Measurements from ENCODE around the gene ZFYVE28. TPM values are rescaled to one million over a fixed set of nuclear protein-coding genes. Genes with fewer than 3 reads are reported as not detected.

The ZFYVE28 gene
- total RNA-seq, 1 donor from 2014 or later: 16.6 TPM

DNA sequence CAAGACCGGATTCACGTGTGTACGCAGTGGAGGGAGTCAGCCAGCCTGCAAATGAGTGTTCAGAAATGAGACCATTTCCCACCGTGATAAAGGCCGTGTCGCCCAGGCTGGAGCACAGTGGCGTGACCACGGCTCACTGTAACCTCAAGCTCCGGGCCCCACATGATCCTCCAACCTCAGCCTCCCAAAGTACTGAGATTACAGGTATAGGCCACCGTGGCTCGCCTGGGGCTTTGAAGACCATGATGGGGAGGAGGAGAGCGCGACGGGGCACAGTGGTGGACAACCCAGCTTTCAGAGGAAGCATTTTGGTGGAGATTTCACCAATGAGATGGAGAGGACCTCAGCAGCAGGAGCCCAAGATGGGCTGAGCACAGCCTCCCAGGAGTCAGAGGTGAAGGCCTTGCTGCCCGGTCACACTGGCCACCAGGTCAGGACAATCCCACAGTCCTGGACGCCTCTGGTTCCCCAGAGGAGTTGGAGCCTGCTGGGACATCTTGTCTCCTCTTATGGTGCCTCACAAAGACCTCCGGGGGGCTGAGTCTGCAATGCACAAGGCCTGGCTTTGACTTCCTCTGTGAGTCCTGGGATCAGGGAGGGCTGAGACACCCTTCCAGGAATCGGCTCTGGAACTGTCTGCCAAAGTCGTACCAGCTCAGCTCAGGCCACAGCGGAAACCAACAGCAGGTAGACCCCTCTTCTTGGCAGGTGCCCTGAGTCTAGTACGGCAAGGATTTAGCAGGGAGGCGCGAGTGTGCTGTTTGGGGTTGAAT, 134.1 kb downstream of the ZFYVE28 start:
- no peaks in the 10 kb centered on the region for H3K9me3 ChIP-seq
- ATAC-seq: no peak
- no peak overlapping the region for H3K27ac ChIP-seq
- H3K27me3 ChIP-seq: no peaks in the 10 kb centered on the region
- no peaks in the 10 kb centered on the region for H3K4me1 ChIP-seq
- no peak for TF ChIP-seq CTCF (IDR thresholded peaks at IDR 0.05)
- no peaks in the 10 kb centered on the region for H3K36me3 ChIP-seq
- intact Hi-C loops (cut with DNase I): no loop called here
- peak; percentile 44 for DNase-seq
- no peak overlapping the region for H3K4me3 ChIP-seq

GRCh38 chr4:2283199-2283711, 135.2 kb downstream of the ZFYVE28 start:
- no peak overlapping the region for H3K27ac ChIP-seq
- intact Hi-C loops (cut with DNase I): no loop called here
- no peaks in the 10 kb centered on the region for H3K9me3 ChIP-seq
- H3K27me3 ChIP-seq: no peaks in the 10 kb centered on the region
- no peaks in the 10 kb centered on the region for H3K36me3 ChIP-seq
- ATAC-seq (no peak), DNase-seq (no peak)
- no peaks in the 10 kb centered on the region for H3K4me1 ChIP-seq
- H3K4me3 ChIP-seq: no peak overlapping the region
- no peak for TF ChIP-seq CTCF (IDR thresholded peaks at IDR 0.05)

- ATAC-seq: peak; percentile 55
- intact Hi-C loops (cut with DNase I): no loop called here
- TF ChIP-seq CTCF (IDR thresholded peaks at IDR 0.05): no peak
- Histone ChIP-seq H3K27me3 (no peaks in the 10 kb centered on the region), H3K36me3 (no peaks in the 10 kb centered on the region), H3K9me3 (no peaks in the 10 kb centered on the region), H3K4me3 (no peak overlapping the region), H3K4me1 (no peaks in the 10 kb centered on the region), H3K27ac (no peak overlapping the region)
- no peak for DNase-seq
Measured at GRCh38 chr4:2281575-2282343, 136.7 kb downstream of the ZFYVE28 start.

DNA sequence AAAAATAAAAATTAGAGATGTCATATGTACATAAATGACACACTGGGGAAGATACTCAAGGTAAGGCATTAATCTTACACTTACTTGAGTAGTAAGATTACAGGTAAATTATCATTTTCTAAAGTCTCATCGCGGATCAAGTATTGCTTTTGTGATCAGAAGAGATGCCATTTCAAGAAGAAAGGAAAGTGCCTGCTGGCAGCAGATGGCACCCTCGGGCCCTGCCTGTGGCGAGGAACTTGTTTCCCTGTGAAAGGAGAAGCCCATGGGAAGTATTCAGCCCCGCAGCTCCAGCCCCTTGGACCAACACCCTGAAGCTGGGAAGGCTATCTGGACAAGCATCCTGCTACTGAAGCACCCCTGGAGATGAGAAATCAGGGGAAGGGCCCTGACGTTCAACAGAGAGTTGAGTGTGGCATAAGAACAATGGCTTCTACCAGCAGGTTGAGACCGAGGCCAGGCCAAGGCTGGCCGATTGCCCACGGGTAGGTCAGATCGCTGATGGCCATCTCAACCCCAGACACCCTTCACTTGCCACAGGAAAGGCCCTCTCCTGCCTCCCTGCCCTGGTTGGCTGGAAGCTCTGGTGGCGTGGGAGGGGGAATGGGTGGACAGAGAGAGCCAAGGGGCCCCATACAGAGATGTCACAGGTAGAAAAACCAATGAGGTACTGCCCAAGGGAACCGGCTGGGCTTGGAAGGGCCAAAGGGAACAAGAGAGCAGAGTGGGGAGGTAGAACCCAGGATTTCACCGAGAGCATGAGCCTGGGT, 137.7 kb downstream of the ZFYVE28 start:
- Histone ChIP-seq H3K27ac (no peak overlapping the region), H3K27me3 (no peaks in the 10 kb centered on the region), H3K36me3 (no peaks in the 10 kb centered on the region), H3K4me3 (no peak overlapping the region), H3K4me1 (no peaks in the 10 kb centered on the region), H3K9me3 (no peaks in the 10 kb centered on the region)
- no peak for TF ChIP-seq CTCF (IDR thresholded peaks at IDR 0.05)
- intact Hi-C loops (cut with DNase I): no loop called here
- DNase-seq (no peak), ATAC-seq (no peak)

DNA sequence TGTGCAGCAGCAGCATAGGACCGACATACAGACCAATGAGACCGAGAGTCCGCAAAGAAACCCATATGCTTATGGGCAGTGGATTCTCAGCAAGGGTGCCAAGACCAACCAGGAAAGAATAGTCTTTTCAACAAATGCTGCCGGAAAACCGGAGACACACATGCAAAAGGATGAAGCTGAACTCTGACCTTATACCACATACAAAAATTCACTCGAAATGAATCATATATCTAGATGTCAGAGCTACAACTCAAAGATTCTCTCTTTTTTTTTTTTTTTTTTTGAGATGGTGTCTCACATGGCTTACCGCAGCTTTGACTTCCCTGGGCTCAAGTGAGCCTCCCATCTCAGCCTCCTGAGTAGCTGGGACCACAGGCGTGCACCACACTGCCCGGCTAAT, 140.5 kb downstream of the ZFYVE28 start:
- DNase-seq: no peak
- no peak for TF ChIP-seq CTCF (IDR thresholded peaks at IDR 0.05)
- ATAC-seq: no peak

More for the DNA sequence above, 140.5 kb downstream of the ZFYVE28 start:
- no peaks in the 10 kb centered on the region for H3K9me3 ChIP-seq
- no peaks in the 10 kb centered on the region for H3K36me3 ChIP-seq
- no peaks in the 10 kb centered on the region for H3K4me1 ChIP-seq
- no peaks in the 10 kb centered on the region for H3K27me3 ChIP-seq
- intact Hi-C loops (cut with DNase I): no loop called here
- no peak overlapping the region for H3K27ac ChIP-seq
- H3K4me3 ChIP-seq: no peak overlapping the region
